B cell (primary cell): ENCODE data around the gene PRAMEF20. TPM values are rescaled to one million over a fixed set of nuclear protein-coding genes. Genes with fewer than 3 reads are reported as not detected.
"Not testable (repeated sequence)": the region's sequence is repeated elsewhere in the genome, so short reads cannot be mapped to it uniquely, and the experiment has no call there.

Source experiments
- ATAC-seq: fragments of 200-7000 bp; cut with Tn5 transposase; one replicate; pipeline ENCODE4 v1.10.0; 2021; ENCODE audit warnings: low read depth, mild to moderate bottlenecking, moderate number of reproducible peaks, moderate library complexity
- CTCF ChIA-PET: fragments of 350-600 bp; sonication (Branson Sonifier 250); formaldehyde crosslinking; loops from one replicate; lab custom pipeline; 2021; ENCODE audit warnings: antibody characterized with exemption, inconsistent platforms; lab: Charles Lee
- POLR2A ChIA-PET: fragments of 350-600 bp; sonication (Branson Sonifier 250); formaldehyde crosslinking; loops from one replicate; lab custom pipeline; 2021; ENCODE audit warnings: antibody characterized with exemption; lab: Charles Lee
- DNase-seq: peaks from one replicate; pipeline ENCODE4 v3.0.0; 2013
- H2AFZ ChIP-seq: 2 replicates; pipeline ENCODE4 v1.6.1; 2012; ENCODE audit warnings: mild to moderate bottlenecking, low read depth, low read length; ENCODE audit not compliant: insufficient read depth, poor library complexity, severe bottlenecking
- H3K27ac ChIP-seq, 2 donors: 1 replicate in 1 of 2; 2 replicates in 1 of 2; pipeline ENCODE4 v1.5.1; 2012 to 2013; ENCODE audit warnings: low read length in 2 of 2, mild to moderate bottlenecking in 2 of 2, moderate library complexity in 1 of 2
- H3K27me3 ChIP-seq, 4 experiments: fragments of 200-600 bp in 1 of 4; sonication (generic) in 1 of 4; replicated peaks in 1 of 4; 1 replicate in 2 of 4; 2 replicates in 2 of 4; pipeline versions ENCODE4 v1.6.1 to v1.7.0; 2013 to 2016; ENCODE audit warnings: low read length in 3 of 4, mild to moderate bottlenecking in 2 of 4, mixed read lengths in 1 of 4, moderate library complexity in 1 of 4; ENCODE audit not compliant: insufficient read depth in 4 of 4, control insufficient read depth in 3 of 4; ENCODE audit errors: control extremely low read depth in 1 of 4
- H3K36me3 ChIP-seq, 2 experiments: replicated peaks in 1 of 2; 1 replicate in 1 of 2; 2 replicates in 1 of 2; pipeline versions ENCODE4 v1.6.1 to v1.7.1; 2013; ENCODE audit warnings: low read length in 1 of 2; ENCODE audit not compliant: insufficient read depth in 2 of 2, control insufficient read depth in 1 of 2; ENCODE audit errors: control extremely low read depth in 1 of 2, extremely low read depth in 1 of 2
- H3K4me1 ChIP-seq, 2 donors: fragments of 200-600 bp in 1 of 2; sonication (generic) in 1 of 2; 1 replicate in 1 of 2; 2 replicates in 1 of 2; pipeline versions ENCODE4 v1.5.1 to v1.6.1; 2013 to 2017; ENCODE audit warnings: low read length in 2 of 2; ENCODE audit not compliant: control insufficient read depth in 2 of 2, insufficient read depth in 2 of 2
- H3K4me2 ChIP-seq: replicated peaks from 2 replicates; pipeline ENCODE3; 2012; ENCODE audit warnings: mild to moderate bottlenecking, low read depth, low read length; ENCODE audit not compliant: poor library complexity, severe bottlenecking
- H3K4me3 ChIP-seq, 5 experiments: fragments of 200-600 bp in 1 of 5; sonication (generic) in 1 of 5; 1 replicate in 3 of 5; 2 replicates in 2 of 5; pipeline versions ENCODE4 v1.5.1 to v1.7.0; 2011 to 2016; ENCODE audit warnings: low read length in 4 of 5, mild to moderate bottlenecking in 4 of 5, low read depth in 2 of 5, control low read depth in 1 of 5, moderate library complexity in 1 of 5; ENCODE audit not compliant: insufficient read depth in 1 of 5; ENCODE audit errors: control extremely low read depth in 1 of 5, extremely low read depth in 1 of 5
- H3K79me2 ChIP-seq: fragments of 200-600 bp; sonication (generic); one replicate; pipeline ENCODE4 v1.6.0; 2016; ENCODE audit warnings: low read length; ENCODE audit not compliant: control insufficient read depth, insufficient read depth
- H3K9ac ChIP-seq: fragments of 200-600 bp; sonication (generic); 2 replicates; pipeline ENCODE4 v1.6.1; 2017; ENCODE audit warnings: mild to moderate bottlenecking, low read length, moderate library complexity
- H3K9me3 ChIP-seq, 3 donors: one replicate each; pipeline versions ENCODE4 v1.6.1 to v1.7.1; 2013; ENCODE audit warnings: low read length in 2 of 3; ENCODE audit not compliant: control insufficient read depth in 2 of 3, insufficient read depth in 1 of 3; ENCODE audit errors: control extremely low read depth in 1 of 3
- H4K20me1 ChIP-seq: 2 replicates; pipeline ENCODE4 v1.6.0; 2012; ENCODE audit warnings: mild to moderate bottlenecking, low read length; ENCODE audit not compliant: insufficient read depth, control insufficient read depth, poor library complexity, severe bottlenecking
- H3K27ac Mint-ChIP-seq: one replicate; pipeline ENCODE4 v1.8.0; 2021; ENCODE audit warnings: mixed read lengths
- H3K27me3 Mint-ChIP-seq: one replicate; pipeline ENCODE4 v1.8.0; 2021; ENCODE audit warnings: mixed read lengths
- H3K4me1 Mint-ChIP-seq: one replicate; pipeline ENCODE4 v1.8.0; 2021; ENCODE audit warnings: mixed read lengths
- H3K4me3 Mint-ChIP-seq: one replicate; pipeline ENCODE4 v1.8.0; 2021; ENCODE audit warnings: mixed read lengths
- H3K9me3 Mint-ChIP-seq: one replicate; pipeline ENCODE4 v1.8.0; 2022; ENCODE audit warnings: mixed read lengths; ENCODE audit not compliant: insufficient read depth
- EZH2 ChIP-seq: IDR thresholded peaks from 2 replicates; pipeline ENCODE4 v1.6.1; 2012; ENCODE audit warnings: borderline replicate concordance, low read depth, mild to moderate bottlenecking, moderate library complexity, low read length; ENCODE audit not compliant: insufficient read depth, poor library complexity, severe bottlenecking
- WGBS: methylation state at CpG from one replicate; pipeline ENCODE4 v1.1.5; 2013; ENCODE audit warnings: missing lambda C conversion rate; ENCODE audit not compliant: insufficient coverage; 5-methylcytosine and 5-hydroxymethylcytosine counted together
- intact Hi-C: fragments of 100-400 bp; cut with micrococcal nuclease; formaldehyde crosslinking; loops from one replicate; pipeline ENCODE4 v1.10.0; 2022
- polyA plus RNA-seq: library from polyadenylated mRNA; depleted of rRNA; stranded (reverse); fragments of >200 nt; gene quantifications from 2 replicates; pipeline ENCODE4 v1.2.3, GENCODE V29; 2012
- total RNA-seq, 2 donors: library from RNA; stranded (reverse); fragments of 120-200 nt in 1 of 2; gene quantifications; 1 replicate in 1 of 2; 2 replicates in 1 of 2; pipeline versions ENCODE4 v1.2.3 to v1.2.4, GENCODE V29; 2013 to 2022
- TF ChIP-seq, protein P1 (sequence below): fragments of 200-600 bp; IDR thresholded peaks from one replicate; pipeline ENCODE4 v1.8.0; 2022; ENCODE audit warnings: antibody characterized with exemption, mild to moderate bottlenecking

The PRAMEF20 gene
- total and polyA plus RNA-seq, 2 donors (not counting 1 experiment from before 2014, with no cell fraction given) = not detected

DNA sequence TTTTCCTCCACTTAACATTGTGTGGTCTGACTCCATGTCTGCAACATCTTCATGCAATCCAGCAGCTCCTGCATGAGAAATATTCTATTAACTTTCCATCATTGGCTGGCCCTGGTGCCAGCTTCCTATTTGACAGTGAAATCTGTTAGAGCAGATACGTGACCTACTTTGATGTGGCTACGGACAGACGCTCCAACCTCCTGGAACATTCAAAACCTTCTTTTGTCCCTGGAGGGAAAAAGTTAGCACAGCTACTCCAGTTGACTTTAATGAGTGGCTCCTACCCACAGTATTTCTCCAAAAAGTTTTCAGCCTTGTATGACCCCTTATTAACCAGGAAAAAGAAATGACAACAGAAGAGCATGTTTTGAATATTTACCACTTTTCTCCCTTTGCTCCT lies 22.0 kb downstream of the PRAMEF20 start:
- no peak overlapping the region for H3K4me3 Mint-ChIP-seq
- CTCF ChIA-PET = interaction anchor here (0.7 kb wide), 1 partner anchor 18 kb away, joined by 3 read pairs; no protein-coding TSS in a partner anchor

DNA sequence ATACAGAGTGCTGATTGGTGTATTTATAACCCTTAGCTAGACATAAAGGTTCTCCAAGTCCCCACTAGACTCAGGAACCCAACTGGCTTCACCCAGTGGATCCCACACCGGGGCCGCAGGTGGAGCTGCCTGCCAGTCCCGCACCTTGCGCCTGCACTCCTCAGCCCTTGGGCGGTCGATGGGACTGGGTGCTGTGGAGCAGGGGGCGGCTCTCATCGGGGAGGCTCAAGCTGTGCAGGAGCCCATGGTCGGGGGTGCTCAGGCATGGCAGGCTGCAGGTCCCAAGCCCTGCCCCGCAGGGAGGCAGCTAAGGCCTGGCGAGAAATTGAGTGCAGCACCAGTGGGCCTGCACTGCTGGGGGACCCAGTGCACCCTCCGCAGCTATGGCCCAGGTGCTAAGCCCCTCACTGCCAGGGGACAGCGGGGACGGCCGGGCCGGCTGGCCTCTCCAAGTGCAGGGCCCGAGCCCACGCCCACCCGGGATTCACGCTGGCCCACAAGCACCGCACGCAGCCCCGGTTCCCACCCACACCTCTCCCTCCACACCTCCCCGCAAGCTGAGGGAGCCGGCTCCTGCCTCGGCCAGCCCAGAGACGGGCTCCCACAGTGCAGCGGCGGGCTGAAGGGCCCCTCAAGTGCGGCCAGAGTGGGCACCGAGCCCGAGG lies 23.6 kb downstream of the PRAMEF20 start:
- H3K9me3 ChIP-seq, intact Hi-C loops, H3K4me1 ChIP-seq, H3K4me1 Mint-ChIP-seq, H3K79me2 ChIP-seq, H3K4me2 ChIP-seq, DNase-seq, ATAC-seq, H3K27me3 Mint-ChIP-seq, H3K36me3 ChIP-seq, H3K4me3 Mint-ChIP-seq, H3K9ac ChIP-seq, H3K4me3 ChIP-seq, POLR2A ChIA-PET, H3K27ac ChIP-seq, H3K27me3 ChIP-seq, H4K20me1 ChIP-seq, H3K9me3 Mint-ChIP-seq, H3K27ac Mint-ChIP-seq, H2AFZ ChIP-seq: not testable (repeated sequence)
- 96% methylated on average over 31 of the region's 32 CpGs for WGBS
- CTCF ChIA-PET = interaction anchor here (0.8 kb wide), 1 partner anchor 17 kb away, joined by 3 read pairs; no protein-coding TSS in a partner anchor

More for the DNA sequence above, 22.0 kb downstream of the PRAMEF20 start:
- no peak overlapping the region for H3K4me3 ChIP-seq
- POLR2A ChIA-PET = no interaction called here
- H3K4me2 ChIP-seq = no peak overlapping the region
- H4K20me1 ChIP-seq = no peaks in the 10 kb centered on the region
- TF ChIP-seq EZH2 = no peak
- TF ChIP-seq, protein P1, sequence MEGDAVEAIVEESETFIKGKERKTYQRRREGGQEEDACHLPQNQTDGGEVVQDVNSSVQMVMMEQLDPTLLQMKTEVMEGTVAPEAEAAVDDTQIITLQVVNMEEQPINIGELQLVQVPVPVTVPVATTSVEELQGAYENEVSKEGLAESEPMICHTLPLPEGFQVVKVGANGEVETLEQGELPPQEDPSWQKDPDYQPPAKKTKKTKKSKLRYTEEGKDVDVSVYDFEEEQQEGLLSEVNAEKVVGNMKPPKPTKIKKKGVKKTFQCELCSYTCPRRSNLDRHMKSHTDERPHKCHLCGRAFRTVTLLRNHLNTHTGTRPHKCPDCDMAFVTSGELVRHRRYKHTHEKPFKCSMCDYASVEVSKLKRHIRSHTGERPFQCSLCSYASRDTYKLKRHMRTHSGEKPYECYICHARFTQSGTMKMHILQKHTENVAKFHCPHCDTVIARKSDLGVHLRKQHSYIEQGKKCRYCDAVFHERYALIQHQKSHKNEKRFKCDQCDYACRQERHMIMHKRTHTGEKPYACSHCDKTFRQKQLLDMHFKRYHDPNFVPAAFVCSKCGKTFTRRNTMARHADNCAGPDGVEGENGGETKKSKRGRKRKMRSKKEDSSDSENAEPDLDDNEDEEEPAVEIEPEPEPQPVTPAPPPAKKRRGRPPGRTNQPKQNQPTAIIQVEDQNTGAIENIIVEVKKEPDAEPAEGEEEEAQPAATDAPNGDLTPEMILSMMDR = no peak
- intact Hi-C loops = no loop called here
- no peaks in the 10 kb centered on the region for H3K27me3 ChIP-seq
- no peak overlapping the region for H3K9ac ChIP-seq
- no peak overlapping the region for H3K27ac ChIP-seq
- H3K36me3 ChIP-seq = no peaks in the 10 kb centered on the region
- no peak for DNase-seq
- no peak for ATAC-seq
- no peaks in the 10 kb centered on the region for H3K79me2 ChIP-seq
- Mint-ChIP-seq H3K4me1 (no peaks in the 10 kb centered on the region), H3K9me3 (no peaks in the 10 kb centered on the region), H3K27ac (no peak overlapping the region), H3K27me3 (peaks cover 4% of the 10 kb centered on the region)
- H3K4me1 ChIP-seq = no peaks in the 10 kb centered on the region
- 68% methylated on average over 3 of the region's 3 CpGs for WGBS
- H3K9me3 ChIP-seq = peaks cover 0 to 3% (median 0%) of the 10 kb centered on the region in 3 donors
- H2AFZ ChIP-seq = no peak overlapping the region
